A549 (cell line): ENCODE data around the gene FBXO24. TPM values are rescaled to one million over a fixed set of nuclear protein-coding genes. Genes with fewer than 3 reads are reported as not detected.
A peak's percentile ranks its signal among the peaks of the same experiment; 100 is the strongest.

Experiments used
- ATAC-seq, 2 experiments: fragments of 200-7000 bp in 1 of 2; fragments of >200 bp in 1 of 2; cut with Nextera tagmentation in 1 of 2; cut with Tn5 transposase in 1 of 2; 3 replicates each; pipeline versions ENCODE4 v1.8.0 to v1.9.1; 2018 to 2020; ENCODE audit warnings: mild to moderate bottlenecking in 1 of 2, moderate library complexity in 1 of 2
- CTCF ChIA-PET: fragments of 300-600 bp; sonication (Branson Sonifier 250); formaldehyde crosslinking; extraction: SDS; loops from one replicate; lab custom pipeline; 2021; ENCODE audit warnings: antibody characterized with exemption, inconsistent platforms; lab: Yijun Ruan, JAX
- POLR2A ChIA-PET: fragments of 350-600 bp; formaldehyde crosslinking; extraction: SDS; loops from one replicate; lab custom pipeline; 2021; ENCODE audit warnings: antibody characterized with exemption, inconsistent platforms; lab: Yijun Ruan, JAX
- DNase-seq, 2 experiments: peaks; one replicate each; pipeline versions ENCODE4 v3.0.0 to v3.0.0-alpha.2; 2011 to 2016; ENCODE audit warnings: low read depth in 1 of 2, low spot score in 1 of 2
- FAIRE-seq: peaks from 2 replicates; lab custom pipeline; 2011; peaks lifted over from hg19 to GRCh38; lab: Jason Lieb, UNC
- H3K27ac ChIP-seq, 2 experiments: fragments of >200 bp; sonication (Bioruptor Twin); formaldehyde crosslinking; 3 replicates each; pipeline ENCODE4 v1.5.1; 2016 to 2017
- H3K4me1 ChIP-seq: fragments of >200 bp; sonication (Bioruptor Twin); formaldehyde crosslinking; 3 replicates; pipeline ENCODE4 v1.6.1; 2016
- H3K4me2 ChIP-seq: fragments of >200 bp; sonication (Bioruptor Twin); formaldehyde crosslinking; 3 replicates; pipeline ENCODE4 v1.6.1; 2016
- H3K4me3 ChIP-seq: fragments of >200 bp; sonication (Bioruptor Twin); formaldehyde crosslinking; 3 replicates; pipeline ENCODE4 v1.5.1; 2016
- H3K9me3 ChIP-seq: fragments of >200 bp; sonication (Bioruptor Twin); formaldehyde crosslinking; 3 replicates; pipeline ENCODE4 v1.6.1; 2016
- CBX8 ChIP-seq: fragments of 200-600 bp; sonication (generic); IDR thresholded peaks from 2 replicates; pipeline ENCODE4 v1.6.1; 2016
- EHF ChIP-seq: fragments of 250-450 bp; sonication (Bioruptor Pico); IDR thresholded peaks from 2 replicates; pipeline ENCODE4 v1.5.0; 2020; ENCODE audit warnings: mild to moderate bottlenecking
- ESRRA ChIP-seq: fragments of 150-350 bp; IDR thresholded peaks from 2 replicates; pipeline ENCODE4 v1.6.1; 2014; ENCODE audit warnings: mild to moderate bottlenecking, low read length, borderline replicate concordance
- FOSL2 ChIP-seq, 2 experiments: fragments of 450-650 bp in 1 of 2; fragments of >200 bp in 1 of 2; sonication (Bioruptor Twin) in 1 of 2; formaldehyde crosslinking; IDR thresholded peaks; 2 replicates each; pipeline versions ENCODE4 v1.5.0 to v1.6.1; 2016 to 2020; ENCODE audit warnings: mild to moderate bottlenecking in 1 of 2, moderate library complexity in 1 of 2
- JUN ChIP-seq, 2 experiments: fragments of >200 bp; sonication (Bioruptor Twin); formaldehyde crosslinking; IDR thresholded peaks; 2 replicates in 1 of 2; 3 replicates in 1 of 2; pipeline ENCODE4 v1.6.1; 2016 to 2017
- JUNB ChIP-seq: fragments of >200 bp; sonication (Bioruptor Twin); formaldehyde crosslinking; IDR thresholded peaks from 2 replicates; pipeline ENCODE4 v1.6.1; 2016
- PBX3 ChIP-seq: IDR thresholded peaks from 2 replicates; pipeline ENCODE4 v1.6.1; 2012
- PHF8 ChIP-seq: fragments of 200-600 bp; sonication (generic); IDR thresholded peaks from 2 replicates; pipeline ENCODE4 v1.6.1; 2016; ENCODE audit warnings: low read depth, mild to moderate bottlenecking, antibody characterized with exemption, moderate library complexity, borderline replicate concordance
- POLR2A ChIP-seq: IDR thresholded peaks from 2 replicates; pipeline ENCODE4 v1.6.1; 2012; ENCODE audit warnings: mild to moderate bottlenecking, low read length
- POLR2AphosphoS2 ChIP-seq: conservative IDR thresholded peaks from 2 replicates; pipeline ENCODE4 v1.6.1; 2012; ENCODE audit warnings: low read length, improper control_type of control experiment, inconsistent platforms
- RAD21 ChIP-seq, 2 experiments: fragments of >200 bp in 1 of 2; sonication (Bioruptor Twin) in 1 of 2; formaldehyde crosslinking in 1 of 2; IDR thresholded peaks in 1 of 2; conservative IDR thresholded peaks in 1 of 2; 2 replicates in 1 of 2; 3 replicates in 1 of 2; pipeline ENCODE4 v1.6.1; 2012 to 2018; ENCODE audit warnings: inconsistent platforms in 1 of 2
- RFX5 ChIP-seq: fragments of 450-650 bp; IDR thresholded peaks from 2 replicates; pipeline ENCODE4 v1.7.1; 2014; ENCODE audit warnings: antibody characterized with exemption, mild to moderate bottlenecking, moderate library complexity
- SMC3 ChIP-seq: fragments of >200 bp; sonication (Bioruptor Twin); formaldehyde crosslinking; IDR thresholded peaks from 3 replicates; pipeline ENCODE4 v1.6.1; 2018; ENCODE audit warnings: inconsistent platforms
- TP53 ChIP-seq: fragments of 250-450 bp; sonication (Bioruptor Pico); IDR thresholded peaks from 2 replicates; pipeline ENCODE4 v1.5.0; 2021; ENCODE audit warnings: mild to moderate bottlenecking, moderate library complexity
- WGBS: methylation state at CpG from one replicate; pipeline ENCODE4 v1.1.6; 2017; ENCODE audit errors: missing lambda C conversion rate; 5-methylcytosine and 5-hydroxymethylcytosine counted together
- polyA plus RNA-seq, 4 experiments: library from polyadenylated mRNA; depleted of rRNA in 3 of 4; stranded (reverse); fragments of >200 nt; fragmentation: RNase III in 1 of 4; extraction: RNeasy Plus Mini Kit Qiagen cat#74134 plus additional on column Dnase treatment in 1 of 4; gene quantifications; 2 replicates in 3 of 4; 3 replicates in 1 of 4; pipeline ENCODE4 v1.2.3, GENCODE V29; 2011 to 2017
- TF ChIP-seq, protein P1 (sequence below): fragments of 200-600 bp; sonication (generic); IDR thresholded peaks from 2 replicates; pipeline ENCODE4 v1.6.1; 2016; ENCODE audit warnings: antibody characterized with exemption, mild to moderate bottlenecking, moderate library complexity
- TF ChIP-seq, protein P2 (sequence below): IDR thresholded peaks from 2 replicates; pipeline ENCODE4 v1.6.1; 2012; ENCODE audit warnings: low read depth, borderline replicate concordance

Gene FBXO24
- polyA plus RNA-seq, 2 of the 4 experiments (the other 2 are of a cell fraction): 0.19 to 0.52 TPM

DNA sequence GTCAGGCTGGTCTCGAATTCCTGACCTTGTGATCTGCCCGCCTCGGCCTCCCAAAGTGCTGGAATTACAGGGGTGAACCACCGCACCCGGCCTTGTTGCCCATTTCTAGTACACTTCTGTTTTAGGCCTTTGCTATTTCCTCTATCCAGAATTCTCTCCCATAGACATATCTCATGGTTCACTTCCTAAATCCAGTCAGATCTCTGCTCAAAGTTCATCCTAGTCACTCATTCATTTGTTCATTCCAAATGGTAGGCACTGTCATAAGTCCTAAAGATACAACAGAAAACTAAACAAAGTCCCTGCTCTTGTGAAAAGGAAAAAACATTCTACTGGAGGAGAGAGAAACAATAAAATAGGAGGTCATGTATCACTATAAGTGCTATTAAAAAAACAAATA lies 23.8 kb downstream of the FBXO24 start:
- WGBS: 82% methylated on average over 5 of the region's 5 CpGs
- Histone ChIP-seq H3K27ac (no peak overlapping the region), H3K9me3 (no peaks in the 10 kb centered on the region), H3K4me1 (peaks cover 8% of the 10 kb centered on the region; the same call in 1 of the 3 replicates), H3K4me2 (no peak overlapping the region), H3K4me3 (no peak overlapping the region)
- TF ChIP-seq JUN (IDR thresholded peaks at IDR 0.05): no peak
- TF ChIP-seq FOSL2 (IDR thresholded peaks at IDR 0.05): no peak
- TF ChIP-seq FOSL2 (CRISPR knock-in tag; IDR thresholded peaks at IDR 0.05): no peak
- TF ChIP-seq PBX3: no peak
- TF ChIP-seq TP53 (CRISPR knock-in tag): no peak
- no peak for TF ChIP-seq CBX8
- no peak for TF ChIP-seq SMC3
- no peak for TF ChIP-seq RAD21 (conservative IDR thresholded peaks at IDR 0.05 in 1 of 2, IDR thresholded peaks at IDR 0.05 in 1 of 2)
- TF ChIP-seq POLR2AphosphoS2: no peak
- POLR2A ChIA-PET: interaction anchor here (1.2 kb wide), 1 partner anchor 24 kb away, joined by 6 read pairs; the partner anchor contains the start of gene FBXO24
- ATAC-seq: no peak
- DNase-seq: no peak
- CTCF ChIA-PET: interaction anchor here (1.3 to 8.8 kb wide), 2 partner anchors 10 to 17 kb away, joined by 3 to 69 read pairs; no protein-coding TSS in a partner anchor
- no peak for FAIRE-seq

- peak within 1 kb of the TSS; percentile 96 for H3K4me2 ChIP-seq
- WGBS: 2% methylated on average over 46 of the region's 61 CpGs
- peaks cover 4% of the 10 kb centered on the region; the same call in 1 of the 3 replicates for H3K4me1 ChIP-seq
- H3K9me3 ChIP-seq: no peaks in the 10 kb centered on the region
- H3K4me3 ChIP-seq: peak within 1 kb of the TSS; percentile 67
- peak within 1 kb of the TSS; percentile 83 to 90 for H3K27ac ChIP-seq
- peak; percentile 91 for FAIRE-seq
- CTCF ChIA-PET: interaction anchor here (0.6 to 8.8 kb wide), 11 partner anchors 15 to 94 kb away, joined by 3 to 69 read pairs (median 5); partner anchors contain the start of gene POP7
- ATAC-seq: peak; percentile 97
- peak; percentile 99 to 100 for DNase-seq
- POLR2A ChIA-PET: interaction anchor here (0.6 to 2.3 kb wide), 22 partner anchors 9 to 278 kb away, joined by 3 to 28 read pairs (median 4); partner anchors contain the start of genes FBXO24, GIGYF1, GNB2 and LRCH4
- TF ChIP-seq JUNB (no peak), RFX5 (peak; percentile 84), EHF (CRISPR knock-in tag) (no peak), ESRRA (no peak), PBX3 (no peak), JUN (IDR thresholded peaks at IDR 0.05) (peak in 1 of 2 experiments; percentile 68; a peak in 1 of 5 replicates), PHF8 (peak; percentile 80), RAD21 (conservative IDR thresholded peaks at IDR 0.05 in 1 of 2, IDR thresholded peaks at IDR 0.05 in 1 of 2) (no peak), POLR2A (peak; percentile 43)
- TF ChIP-seq, protein P1, sequence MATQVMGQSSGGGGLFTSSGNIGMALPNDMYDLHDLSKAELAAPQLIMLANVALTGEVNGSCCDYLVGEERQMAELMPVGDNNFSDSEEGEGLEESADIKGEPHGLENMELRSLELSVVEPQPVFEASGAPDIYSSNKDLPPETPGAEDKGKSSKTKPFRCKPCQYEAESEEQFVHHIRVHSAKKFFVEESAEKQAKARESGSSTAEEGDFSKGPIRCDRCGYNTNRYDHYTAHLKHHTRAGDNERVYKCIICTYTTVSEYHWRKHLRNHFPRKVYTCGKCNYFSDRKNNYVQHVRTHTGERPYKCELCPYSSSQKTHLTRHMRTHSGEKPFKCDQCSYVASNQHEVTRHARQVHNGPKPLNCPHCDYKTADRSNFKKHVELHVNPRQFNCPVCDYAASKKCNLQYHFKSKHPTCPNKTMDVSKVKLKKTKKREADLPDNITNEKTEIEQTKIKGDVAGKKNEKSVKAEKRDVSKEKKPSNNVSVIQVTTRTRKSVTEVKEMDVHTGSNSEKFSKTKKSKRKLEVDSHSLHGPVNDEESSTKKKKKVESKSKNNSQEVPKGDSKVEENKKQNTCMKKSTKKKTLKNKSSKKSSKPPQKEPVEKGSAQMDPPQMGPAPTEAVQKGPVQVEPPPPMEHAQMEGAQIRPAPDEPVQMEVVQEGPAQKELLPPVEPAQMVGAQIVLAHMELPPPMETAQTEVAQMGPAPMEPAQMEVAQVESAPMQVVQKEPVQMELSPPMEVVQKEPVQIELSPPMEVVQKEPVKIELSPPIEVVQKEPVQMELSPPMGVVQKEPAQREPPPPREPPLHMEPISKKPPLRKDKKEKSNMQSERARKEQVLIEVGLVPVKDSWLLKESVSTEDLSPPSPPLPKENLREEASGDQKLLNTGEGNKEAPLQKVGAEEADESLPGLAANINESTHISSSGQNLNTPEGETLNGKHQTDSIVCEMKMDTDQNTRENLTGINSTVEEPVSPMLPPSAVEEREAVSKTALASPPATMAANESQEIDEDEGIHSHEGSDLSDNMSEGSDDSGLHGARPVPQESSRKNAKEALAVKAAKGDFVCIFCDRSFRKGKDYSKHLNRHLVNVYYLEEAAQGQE: no peak
- TF ChIP-seq, protein P2, sequence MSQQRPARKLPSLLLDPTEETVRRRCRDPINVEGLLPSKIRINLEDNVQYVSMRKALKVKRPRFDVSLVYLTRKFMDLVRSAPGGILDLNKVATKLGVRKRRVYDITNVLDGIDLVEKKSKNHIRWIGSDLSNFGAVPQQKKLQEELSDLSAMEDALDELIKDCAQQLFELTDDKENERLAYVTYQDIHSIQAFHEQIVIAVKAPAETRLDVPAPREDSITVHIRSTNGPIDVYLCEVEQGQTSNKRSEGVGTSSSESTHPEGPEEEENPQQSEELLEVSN: no peak
These were observed 26.0 kb downstream of the FBXO24 start, which contains the start of gene MOSPD3 for GRCh38 chr7:100611983-100612729. Gene MOSPD3, plus strand, starts transcription at chr7:100612540. Its CDS starts 252 bp downstream, at chr7:100612792.
